Esophagus mucosa (tissue), 1 donor: Measurements from ENCODE around the gene XYLT1. TPM values are rescaled to one million over a fixed set of nuclear protein-coding genes. Genes with fewer than 3 reads are reported as not detected.

ENCODE experiments used
- ATAC-seq: fragments of 200-7000 bp; cut with Tn5 transposase; one replicate; pipeline ENCODE4 v1.9.1; 2020
- total RNA-seq: library from RNA; stranded (reverse); gene quantifications from one replicate; pipeline ENCODE4 v1.2.4, GENCODE V29; 2023
- donor health status: DM: yes; HTN: yes; CAD: no.

The XYLT1 gene
- total RNA-seq, 1 donor from 2014 or later: 11.0 TPM

GRCh38 chr16:17245776-17246175, 225.0 kb downstream of the XYLT1 start:
- ATAC-seq: no peak

GRCh38 chr16:17244872-17245551, 225.7 kb downstream of the XYLT1 start:
- ATAC-seq: no peak

GRCh38 chr16:17241264-17241835, 229.4 kb downstream of the XYLT1 start:
- ATAC-seq: no peak

GRCh38 chr16:17238285-17239028, 232.3 kb downstream of the XYLT1 start:
- peak; percentile 38 for ATAC-seq

- no peak for ATAC-seq
Observed at GRCh38 chr16:17237350-17237944, 233.3 kb downstream of the XYLT1 start.

- no peak for ATAC-seq
Observed at GRCh38 chr16:17235147-17235815, 235.5 kb downstream of the XYLT1 start.

GRCh38 chr16:17233318-17234002, 237.3 kb downstream of the XYLT1 start:
- peak; percentile 40 for ATAC-seq

GRCh38 chr16:17232487-17232886, 238.3 kb downstream of the XYLT1 start:
- ATAC-seq: no peak

- no peak for ATAC-seq
Observed at GRCh38 chr16:17231972-17232371, 238.8 kb downstream of the XYLT1 start.

- no peak for ATAC-seq
Observed at GRCh38 chr16:17230932-17231581, 239.7 kb downstream of the XYLT1 start.

- peak; percentile 47 for ATAC-seq
Observed at GRCh38 chr16:17229766-17230165, 241.0 kb downstream of the XYLT1 start.

GRCh38 chr16:17229131-17229530, 241.6 kb downstream of the XYLT1 start:
- ATAC-seq: no peak

- ATAC-seq: no peak
Observed at GRCh38 chr16:17228708-17229055, 242.1 kb downstream of the XYLT1 start.

GRCh38 chr16:17228048-17228707, 242.6 kb downstream of the XYLT1 start:
- no peak for ATAC-seq

GRCh38 chr16:17227278-17227677, 243.5 kb downstream of the XYLT1 start:
- peak; percentile 91 for ATAC-seq

GRCh38 chr16:17225541-17225940, 245.2 kb downstream of the XYLT1 start:
- ATAC-seq: no peak

- ATAC-seq: peak; percentile 40
Observed at GRCh38 chr16:17224879-17225281, 245.9 kb downstream of the XYLT1 start.

- no peak for ATAC-seq
Observed at GRCh38 chr16:17224350-17224749, 246.4 kb downstream of the XYLT1 start.

GRCh38 chr16:17223576-17223975, 247.2 kb downstream of the XYLT1 start:
- ATAC-seq: no peak

- no peak for ATAC-seq
Observed at GRCh38 chr16:17222871-17223401, 247.8 kb downstream of the XYLT1 start.

GRCh38 chr16:17219991-17220390, 250.8 kb downstream of the XYLT1 start:
- ATAC-seq: no peak
